Measurements from ENCODE around the gene FBXL13. TPM values are rescaled to one million over a fixed set of nuclear protein-coding genes. Genes with fewer than 3 reads are reported as not detected.

Gene FBXL13
- total and polyA plus RNA-seq, 7 experiments from 2014 or later = 0.44 to 1.9 (median 1.1) TPM; not detected in 1

DNA sequence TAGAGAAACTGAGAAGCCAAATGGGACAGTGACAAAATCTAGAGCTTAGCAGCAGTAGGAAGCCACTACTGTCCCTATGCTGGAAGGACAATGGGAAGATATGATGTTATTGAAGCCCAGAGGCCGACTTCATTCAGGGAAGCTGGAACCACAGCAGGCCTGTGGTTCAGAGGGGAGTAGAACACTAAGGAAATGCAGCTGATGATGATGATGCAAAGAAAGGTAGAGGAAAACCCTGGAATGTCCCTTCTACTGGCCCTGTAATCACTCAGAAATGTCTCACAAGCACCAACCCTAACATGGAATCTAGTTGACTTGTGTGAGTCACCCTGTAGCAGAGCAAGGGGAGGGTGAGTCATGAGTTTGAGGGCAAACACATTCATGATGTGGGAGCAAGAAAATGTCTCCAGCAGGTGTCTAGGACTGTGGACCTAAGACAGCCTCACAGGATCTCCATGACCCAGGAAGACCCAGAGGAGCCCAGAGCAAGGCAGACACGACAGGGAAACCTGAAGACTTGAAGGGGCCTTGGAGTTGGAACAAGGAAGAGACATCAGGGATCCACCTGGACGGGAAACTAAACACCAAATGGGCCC lies 198.8 kb downstream of the FBXL13 start:
- intact Hi-C loops (cut with micrococcal nuclease) = no loop called here
- Mint-ChIP-seq H3K27ac (no peak overlapping the region), H3K36me3 (peaks cover 4 to 16% (median 5%) of the 10 kb centered on the region in 5 donors), H3K4me3 (no peak overlapping the region), H3K4me1 (peaks cover 0 to 30% (median 0%) of the 10 kb centered on the region in 7 donors), H3K27me3 (peaks cover 0 to 6% (median 0%) of the 10 kb centered on the region in 5 donors), H3K9me3 (no peaks in the 10 kb centered on the region)
- CTCF ChIA-PET = no interaction called here
- no peak overlapping the region for H3K4me3 ChIP-seq (ENCODE audit: low read length)
- DNase-seq (peak in 1 of 9 donors; percentile 37), ATAC-seq (peak; percentile 20)
- H3K27me3 ChIP-seq (ENCODE audit: control insufficient read depth in 2 of 2, insufficient read depth in 2 of 2, low read length in 2 of 2) = no peaks in the 10 kb centered on the region
- H3K36me3 ChIP-seq (ENCODE audit: control insufficient read depth in 2 of 3, insufficient read depth in 3 of 3, low read length in 3 of 3) = no peaks in the 10 kb centered on the region
- no peaks in the 10 kb centered on the region for H3K4me1 ChIP-seq (ENCODE audit: control insufficient read depth in 2 of 2, insufficient read depth in 2 of 2, low read length in 2 of 2)
- POLR2A ChIA-PET = no interaction called here
- no peak overlapping the region for H3K27ac ChIP-seq (ENCODE audit: low read depth, low read length)
- H3K9me3 ChIP-seq (ENCODE audit: control insufficient read depth in 2 of 3, low read length in 3 of 3) = no peaks in the 10 kb centered on the region

DNA sequence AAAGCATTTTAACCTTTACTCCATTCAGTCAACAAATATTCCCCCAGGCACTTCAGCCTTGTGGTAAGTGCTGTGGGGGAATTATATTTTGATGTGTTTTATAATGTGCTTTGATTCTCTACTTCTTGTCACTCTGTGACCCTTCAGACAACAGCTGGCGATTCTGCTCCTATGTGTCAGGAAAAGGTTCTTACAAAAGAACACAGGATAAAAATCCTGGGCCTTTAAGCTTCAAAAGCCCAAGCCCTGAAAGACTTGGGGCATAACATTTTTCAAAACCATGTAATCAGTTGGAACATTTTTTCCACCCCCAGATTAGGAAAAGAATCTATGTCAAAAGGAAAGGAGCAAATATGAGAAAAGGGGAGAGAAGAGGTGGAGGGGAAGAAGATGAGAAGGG lies 199.6 kb downstream of the FBXL13 start:
- intact Hi-C loops (cut with micrococcal nuclease) = no loop called here
- ChIA-PET CTCF (interaction anchor here (0.6 kb wide), 1 partner anchor 471 kb away, joined by 3 read pairs; no protein-coding TSS in a partner anchor), POLR2A (no interaction called here)
- Mint-ChIP-seq H3K9me3 (no peaks in the 10 kb centered on the region), H3K36me3 (peaks cover 4 to 19% (median 5%) of the 10 kb centered on the region in 5 donors), H3K27me3 (peaks cover 0 to 2% (median 0%) of the 10 kb centered on the region in 5 donors), H3K4me1 (peaks cover 0 to 30% (median 0%) of the 10 kb centered on the region in 7 donors), H3K4me3 (no peak overlapping the region), H3K27ac (no peak overlapping the region)
- no peak overlapping the region for H3K27ac ChIP-seq (ENCODE audit: low read depth, low read length)
- H3K9me3 ChIP-seq (ENCODE audit: control insufficient read depth in 2 of 3, low read length in 3 of 3) = no peaks in the 10 kb centered on the region
- H3K4me3 ChIP-seq (ENCODE audit: low read length) = no peak overlapping the region
- DNase-seq = no peak
- no peaks in the 10 kb centered on the region for H3K27me3 ChIP-seq (ENCODE audit: control insufficient read depth in 2 of 2, insufficient read depth in 2 of 2, low read length in 2 of 2)
- no peaks in the 10 kb centered on the region for H3K4me1 ChIP-seq (ENCODE audit: control insufficient read depth in 2 of 2, insufficient read depth in 2 of 2, low read length in 2 of 2)
- no peaks in the 10 kb centered on the region for H3K36me3 ChIP-seq (ENCODE audit: control insufficient read depth in 2 of 3, insufficient read depth in 3 of 3, low read length in 3 of 3)
- ATAC-seq = no peak

DNA sequence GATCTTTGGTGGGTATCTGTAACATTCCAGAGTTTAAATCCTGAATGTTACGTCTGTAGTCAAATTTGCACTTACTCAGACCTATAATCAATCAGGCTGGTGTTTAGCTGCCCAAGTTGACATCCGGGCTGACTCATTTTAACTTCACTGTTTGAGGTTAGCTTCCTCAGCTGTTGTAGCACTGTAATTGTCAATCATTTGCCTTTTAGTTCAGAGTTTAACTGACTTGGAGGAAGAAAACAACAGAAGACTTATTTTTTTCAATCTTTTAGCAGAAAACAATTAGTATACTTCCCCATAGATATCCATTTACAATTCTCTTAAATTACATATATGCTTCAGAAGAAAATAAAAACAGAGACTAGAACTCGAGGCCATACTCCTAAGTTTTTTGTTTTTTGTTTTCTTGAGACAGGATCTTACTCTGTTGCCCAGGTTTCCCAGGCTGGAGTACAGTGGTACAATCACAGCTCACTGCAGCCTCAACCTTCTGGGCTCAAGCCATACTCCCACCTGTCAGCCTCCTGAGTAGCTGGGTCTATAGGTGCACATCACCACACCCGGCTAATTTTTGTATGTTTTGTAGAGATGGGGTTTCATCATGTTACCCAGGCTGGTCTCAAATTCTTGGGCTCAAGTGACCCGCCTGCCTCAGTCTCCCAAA lies 200.3 kb downstream of the FBXL13 start:
- Mint-ChIP-seq H3K4me1 (peaks cover 0 to 30% (median 0%) of the 10 kb centered on the region in 7 donors), H3K9me3 (no peaks in the 10 kb centered on the region), H3K4me3 (peak overlapping the region in 1 of 10 donors; percentile 15), H3K36me3 (peaks cover 4 to 21% (median 5%) of the 10 kb centered on the region in 5 donors), H3K27me3 (peaks cover 0 to 2% (median 0%) of the 10 kb centered on the region in 5 donors), H3K27ac (peak overlapping the region in 1 of 9 donors; percentile 4)
- POLR2A ChIA-PET = no interaction called here
- Histone ChIP-seq H3K4me3 (ENCODE audit: low read length) (no peak overlapping the region), H3K9me3 (ENCODE audit: control insufficient read depth in 2 of 3, low read length in 3 of 3) (no peaks in the 10 kb centered on the region), H3K27me3 (ENCODE audit: control insufficient read depth in 2 of 2, insufficient read depth in 2 of 2, low read length in 2 of 2) (no peaks in the 10 kb centered on the region), H3K36me3 (ENCODE audit: control insufficient read depth in 2 of 3, insufficient read depth in 3 of 3, low read length in 3 of 3) (no peaks in the 10 kb centered on the region), H3K4me1 (ENCODE audit: control insufficient read depth in 2 of 2, insufficient read depth in 2 of 2, low read length in 2 of 2) (no peaks in the 10 kb centered on the region), H3K27ac (ENCODE audit: low read depth, low read length) (no peak overlapping the region)
- ATAC-seq (peak; percentile 44), DNase-seq (no peak)
- CTCF ChIA-PET = no interaction called here
- intact Hi-C loops (cut with micrococcal nuclease) = no loop called here

DNA sequence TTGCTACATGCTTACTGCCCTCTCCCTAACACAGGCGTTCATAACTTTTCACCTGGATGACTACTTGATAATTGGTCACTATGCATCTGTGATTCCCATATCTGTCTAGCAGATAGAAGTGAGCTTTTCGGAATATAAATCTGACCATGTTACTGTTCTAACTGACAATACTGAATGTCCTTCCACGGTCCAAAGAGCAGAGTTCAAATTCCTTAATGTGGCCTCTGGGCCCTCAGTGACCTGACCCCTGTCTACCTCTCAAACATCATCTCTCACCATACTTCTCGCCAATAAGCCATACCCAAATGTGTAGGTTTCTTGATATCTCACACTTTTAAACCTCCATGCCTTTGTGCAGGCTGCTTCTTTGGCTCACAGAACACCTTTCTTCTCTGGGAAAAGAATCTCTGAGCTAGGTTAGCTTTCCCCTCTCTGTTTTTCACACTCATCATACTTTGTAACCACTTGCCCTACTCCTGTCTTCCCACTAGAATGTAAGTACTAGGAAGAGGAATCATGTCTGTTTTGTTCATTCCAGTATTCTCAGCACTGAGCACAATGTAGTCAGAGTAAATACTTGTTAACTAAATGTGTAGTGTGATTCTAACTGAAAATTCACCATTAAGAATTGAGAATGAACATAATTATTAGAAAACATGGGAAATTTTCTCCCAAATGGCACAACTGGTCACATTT lies 201.0 kb downstream of the FBXL13 start:
- H3K4me3 ChIP-seq (ENCODE audit: low read length) = no peak overlapping the region
- no peaks in the 10 kb centered on the region for H3K27me3 ChIP-seq (ENCODE audit: control insufficient read depth in 2 of 2, insufficient read depth in 2 of 2, low read length in 2 of 2)
- Mint-ChIP-seq H3K4me1 (peaks cover 0 to 30% (median 0%) of the 10 kb centered on the region in 7 donors), H3K27ac (peak overlapping the region in 1 of 9 donors; percentile 24), H3K9me3 (no peaks in the 10 kb centered on the region), H3K36me3 (peaks cover 4 to 19% (median 5%) of the 10 kb centered on the region in 5 donors), H3K4me3 (no peak overlapping the region), H3K27me3 (peaks cover 0 to 2% (median 0%) of the 10 kb centered on the region in 5 donors)
- ChIA-PET POLR2A (no interaction called here), CTCF (no interaction called here)
- no peaks in the 10 kb centered on the region for H3K36me3 ChIP-seq (ENCODE audit: control insufficient read depth in 2 of 3, insufficient read depth in 3 of 3, low read length in 3 of 3)
- intact Hi-C loops (cut with micrococcal nuclease) = no loop called here
- ATAC-seq = no peak
- no peaks in the 10 kb centered on the region for H3K9me3 ChIP-seq (ENCODE audit: control insufficient read depth in 2 of 3, low read length in 3 of 3)
- no peak overlapping the region for H3K27ac ChIP-seq (ENCODE audit: low read depth, low read length)
- DNase-seq = no peak
- no peaks in the 10 kb centered on the region for H3K4me1 ChIP-seq (ENCODE audit: control insufficient read depth in 2 of 2, insufficient read depth in 2 of 2, low read length in 2 of 2)

DNA sequence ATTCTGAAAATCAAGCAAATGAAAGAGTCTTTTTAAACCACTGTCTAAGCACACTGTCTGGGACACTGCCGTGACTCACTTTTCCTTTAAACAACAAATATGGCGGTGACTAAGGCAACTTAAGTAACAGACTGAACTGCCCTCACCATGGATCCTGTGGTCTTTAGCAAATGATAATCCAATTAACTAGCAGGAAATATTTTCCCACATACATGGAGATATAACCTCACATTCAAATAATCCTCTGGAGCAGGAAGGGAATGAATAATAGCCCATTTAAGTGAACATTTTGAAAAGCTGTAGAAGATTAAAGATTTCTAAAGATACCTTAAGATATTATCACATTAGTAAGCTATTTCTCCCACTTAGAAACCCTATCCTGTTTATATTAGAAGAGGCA lies 202.1 kb downstream of the FBXL13 start:
- H3K4me3 ChIP-seq (ENCODE audit: low read length) = no peak overlapping the region
- no peaks in the 10 kb centered on the region for H3K9me3 ChIP-seq (ENCODE audit: control insufficient read depth in 2 of 3, low read length in 3 of 3)
- no peaks in the 10 kb centered on the region for H3K4me1 ChIP-seq (ENCODE audit: control insufficient read depth in 2 of 2, insufficient read depth in 2 of 2, low read length in 2 of 2)
- no peak for ATAC-seq
- H3K4me1 Mint-ChIP-seq = peaks cover 0 to 36% (median 0%) of the 10 kb centered on the region in 7 donors
- CTCF ChIA-PET = no interaction called here
- no peak overlapping the region for H3K27ac ChIP-seq (ENCODE audit: low read depth, low read length)
- H3K27ac Mint-ChIP-seq = no peak overlapping the region
- DNase-seq = no peak
- H3K27me3 ChIP-seq (ENCODE audit: control insufficient read depth in 2 of 2, insufficient read depth in 2 of 2, low read length in 2 of 2) = no peaks in the 10 kb centered on the region
- H3K9me3 Mint-ChIP-seq = no peaks in the 10 kb centered on the region
- intact Hi-C loops (cut with micrococcal nuclease) = no loop called here
- POLR2A ChIA-PET = no interaction called here
- H3K36me3 ChIP-seq (ENCODE audit: control insufficient read depth in 2 of 3, insufficient read depth in 3 of 3, low read length in 3 of 3) = no peaks in the 10 kb centered on the region
- H3K4me3 Mint-ChIP-seq = no peak overlapping the region
- peaks cover 0 to 2% (median 0%) of the 10 kb centered on the region in 5 donors for H3K27me3 Mint-ChIP-seq
- H3K36me3 Mint-ChIP-seq = peaks cover 4 to 19% (median 5%) of the 10 kb centered on the region in 5 donors

DNA sequence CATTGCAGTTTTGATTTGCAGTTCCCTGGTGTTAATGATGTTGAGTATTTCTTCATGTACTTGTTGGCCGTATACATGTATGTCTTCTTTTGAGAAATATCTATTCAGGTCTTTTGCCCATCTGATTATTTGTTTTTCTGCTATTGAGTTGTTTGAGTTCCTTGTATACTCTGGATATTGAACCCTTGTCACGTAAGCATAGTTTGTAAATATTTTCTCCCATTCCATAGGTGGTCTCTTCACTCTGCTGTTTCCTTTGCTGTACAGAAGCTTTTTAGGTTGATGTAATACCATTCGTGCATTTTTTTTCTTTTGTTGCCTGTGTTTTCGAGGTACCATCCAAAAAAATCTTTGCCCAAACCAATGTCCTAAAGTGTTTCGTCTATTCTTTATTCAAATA lies 205.4 kb downstream of the FBXL13 start:
- no peak overlapping the region for H3K4me3 Mint-ChIP-seq
- ATAC-seq (no peak), DNase-seq (no peak)
- no peaks in the 10 kb centered on the region for H3K27me3 ChIP-seq (ENCODE audit: control insufficient read depth in 2 of 2, insufficient read depth in 2 of 2, low read length in 2 of 2)
- H3K4me3 ChIP-seq (ENCODE audit: low read length) = no peak overlapping the region
- no peak overlapping the region for H3K27ac Mint-ChIP-seq
- no peaks in the 10 kb centered on the region for H3K9me3 ChIP-seq (ENCODE audit: control insufficient read depth in 2 of 3, low read length in 3 of 3)
- CTCF ChIA-PET = no interaction called here
- H3K36me3 ChIP-seq (ENCODE audit: control insufficient read depth in 2 of 3, insufficient read depth in 3 of 3, low read length in 3 of 3) = no peaks in the 10 kb centered on the region
- peaks cover 0 to 16% (median 0%) of the 10 kb centered on the region in 7 donors for H3K4me1 Mint-ChIP-seq
- no peaks in the 10 kb centered on the region for H3K4me1 ChIP-seq (ENCODE audit: control insufficient read depth in 2 of 2, insufficient read depth in 2 of 2, low read length in 2 of 2)
- intact Hi-C loops (cut with micrococcal nuclease) = no loop called here
- peaks cover 0 to 4% (median 0%) of the 10 kb centered on the region in 5 donors for H3K27me3 Mint-ChIP-seq
- peaks cover 4 to 21% (median 5%) of the 10 kb centered on the region in 5 donors for H3K36me3 Mint-ChIP-seq
- H3K27ac ChIP-seq (ENCODE audit: low read depth, low read length) = no peak overlapping the region
- H3K9me3 Mint-ChIP-seq = no peaks in the 10 kb centered on the region
- POLR2A ChIA-PET = no interaction called here
